GM18867 (cell line): ENCODE measurements around the gene FRG1.
"Not testable (repeated sequence)": the region's sequence is repeated elsewhere in the genome, so short reads cannot be mapped to it uniquely, and the experiment has no call there.

Experiments
- ATAC-seq: cut with Tn5 transposase; IDR thresholded peaks from one replicate; pipeline ENCODE4 v1.9.1; 2021; ENCODE audit warnings: mild to moderate bottlenecking, moderate library complexity; ENCODE audit not compliant: unreplicated experiment

Gene FRG1

GRCh38 chr4:189984661-189985060 is 44.0 kb downstream of the FRG1 start:
- ATAC-seq = not testable (repeated sequence)

GRCh38 chr4:189985651-189986243 is 45.1 kb downstream of the FRG1 start:
- ATAC-seq = not testable (repeated sequence)

GRCh38 chr4:189988877-189989431 is 48.3 kb downstream of the FRG1 start:
- no peak for ATAC-seq

GRCh38 chr4:189989941-189990340 is 49.3 kb downstream of the FRG1 start:
- not testable (repeated sequence) for ATAC-seq
